ENCODE results near the gene SNAI1. TPM values are rescaled to one million over a fixed set of nuclear protein-coding genes. Genes with fewer than 3 reads are reported as not detected.

The SNAI1 gene
- total RNA-seq, 1 donor from 2014 or later = 1.5 TPM

DNA sequence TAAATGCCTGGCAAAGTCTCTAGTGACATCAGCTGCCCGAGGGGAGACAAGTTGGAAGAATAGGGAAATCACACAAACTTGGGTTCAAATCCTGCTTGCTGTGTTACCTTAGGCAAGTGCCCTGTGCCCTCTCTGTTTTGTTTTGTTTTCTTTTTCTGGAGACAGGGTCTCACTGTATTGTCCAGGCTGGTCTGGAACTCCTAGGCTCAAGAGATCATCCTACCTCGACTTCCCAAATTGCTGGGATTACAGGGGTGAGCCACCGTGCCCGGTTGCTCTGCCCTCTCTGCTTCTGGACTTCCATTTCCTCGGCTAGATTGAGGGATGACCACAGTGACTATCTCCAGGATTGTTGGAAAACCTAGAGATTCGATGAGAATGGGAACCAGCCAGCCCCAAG lies 55.4 kb downstream of the SNAI1 start:
- DNase-seq = no peak

Other genes starting within 250 kb of the SNAI1 start
- gene SLC9A8, start 170.2 kb upstream of the SNAI1 start, total RNA-seq = 6.6 and 8.4 TPM in 2 replicates
- 1.2 and 2.4 TPM in 2 replicates for gene SPATA2, start 67.5 kb upstream of the SNAI1 start, total RNA-seq
- gene RNF114, start 46.6 kb upstream of the SNAI1 start, total RNA-seq = 69.4 and 169 TPM in 2 replicates
- gene UBE2V1, start 130.2 kb downstream of the SNAI1 start, total RNA-seq = 33.5 and 62.6 TPM in 2 replicates
- 17.2 and 20.8 TPM in 2 replicates for gene PEDS1, start 170.7 kb downstream of the SNAI1 start, total RNA-seq
- gene CEBPB, start 207.8 kb downstream of the SNAI1 start, total RNA-seq = 18.4 and 29.1 TPM in 2 replicates